ENCODE measurements around the gene KLHL11.

Gene KLHL11

GRCh38 chr17:41907185-41907556 lies 41.9 kb upstream of the KLHL11 start:
- Histone ChIP-seq H3K27me3 (ENCODE audit: control insufficient read depth, insufficient read depth, low read length) (no peaks in the 10 kb centered on the region), H3K9ac (no peak overlapping the region), H3K4me1 (no peaks in the 10 kb centered on the region), H3K36me3 (ENCODE audit: control insufficient read depth, insufficient read depth, low read length) (no peaks in the 10 kb centered on the region), H3K4me3 (ENCODE audit: low read depth, low read length) (no peak overlapping the region), H3K79me2 (no peaks in the 10 kb centered on the region), H2AFZ (no peak overlapping the region), H3K9me3 (ENCODE audit: control insufficient read depth, low read length) (no peaks in the 10 kb centered on the region), H3K4me2 (ENCODE audit: low read length) (no peak overlapping the region), H3K27ac (no peak overlapping the region)
- TF ChIP-seq CTCF (IDR thresholded peaks at IDR 0.05): no peak

DNA sequence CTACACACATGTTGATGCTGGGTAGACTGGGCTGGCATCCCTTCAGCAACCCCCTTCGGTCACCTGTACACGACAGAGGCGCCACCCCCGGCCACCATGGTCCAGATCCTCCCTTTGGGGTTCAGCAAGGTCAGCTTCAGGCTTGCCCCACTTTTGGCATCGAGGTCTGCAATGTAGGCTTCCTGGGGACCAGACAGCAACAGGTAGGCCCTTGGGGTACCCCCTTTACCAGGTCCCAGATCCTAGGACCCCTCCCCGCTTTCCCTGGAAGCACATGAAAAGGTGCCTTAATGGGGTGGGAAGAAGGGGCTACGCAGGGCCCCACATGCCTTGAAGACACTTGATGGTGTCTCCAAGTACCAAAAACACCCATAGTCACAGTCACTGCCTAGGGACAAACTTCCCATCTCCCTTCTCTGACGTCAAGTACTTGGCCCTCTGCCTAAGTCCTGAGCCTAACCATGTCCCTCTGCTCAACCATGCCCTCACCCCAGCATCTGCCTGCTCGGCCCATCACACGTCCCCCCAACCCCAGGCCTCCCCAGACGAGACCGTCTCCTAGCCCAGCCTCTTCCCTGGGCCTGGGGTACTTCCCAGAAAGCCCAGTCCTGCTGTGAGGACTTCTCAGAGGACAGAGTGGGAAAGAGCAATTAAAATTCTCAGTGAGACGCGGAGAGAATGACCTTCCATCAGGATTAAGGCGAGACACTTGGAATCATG lies 41.4 kb upstream of the KLHL11 start:
- Histone ChIP-seq H3K4me2 (ENCODE audit: low read length) (no peak overlapping the region), H3K27me3 (ENCODE audit: control insufficient read depth, insufficient read depth, low read length) (no peaks in the 10 kb centered on the region), H2AFZ (no peak overlapping the region), H3K27ac (no peak overlapping the region), H3K36me3 (ENCODE audit: control insufficient read depth, insufficient read depth, low read length) (no peaks in the 10 kb centered on the region), H3K9ac (no peak overlapping the region), H3K79me2 (no peaks in the 10 kb centered on the region), H3K9me3 (ENCODE audit: control insufficient read depth, low read length) (no peaks in the 10 kb centered on the region), H3K4me3 (ENCODE audit: low read depth, low read length) (no peak overlapping the region), H3K4me1 (no peaks in the 10 kb centered on the region)
- no peak for TF ChIP-seq CTCF (IDR thresholded peaks at IDR 0.05)

DNA sequence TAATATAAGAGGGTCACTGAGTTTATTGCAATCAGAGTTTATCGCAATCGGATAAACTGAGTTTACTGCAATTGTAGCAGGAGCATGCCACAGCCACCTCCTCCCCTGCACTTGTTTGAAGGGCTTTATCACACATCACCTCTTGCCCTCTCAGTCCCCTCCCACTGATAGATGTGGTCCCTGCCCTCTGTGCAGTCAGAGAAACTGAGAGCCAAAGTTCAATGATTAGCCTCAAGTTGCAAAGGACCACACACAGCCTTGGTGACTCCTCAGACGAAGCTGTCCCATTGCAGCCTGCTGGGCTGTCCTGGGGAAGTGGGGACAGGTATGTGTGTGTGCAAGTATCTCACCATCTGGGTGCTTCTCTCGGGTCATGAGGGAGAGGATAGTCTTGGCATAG lies 39.9 kb upstream of the KLHL11 start:
- TF ChIP-seq CTCF (IDR thresholded peaks at IDR 0.05): no peak
- Histone ChIP-seq H3K9me3 (ENCODE audit: control insufficient read depth, low read length) (no peaks in the 10 kb centered on the region), H3K4me1 (no peaks in the 10 kb centered on the region), H3K27me3 (ENCODE audit: control insufficient read depth, insufficient read depth, low read length) (no peaks in the 10 kb centered on the region), H3K36me3 (ENCODE audit: control insufficient read depth, insufficient read depth, low read length) (no peaks in the 10 kb centered on the region), H3K9ac (no peak overlapping the region), H3K4me2 (ENCODE audit: low read length) (no peak overlapping the region), H3K79me2 (no peaks in the 10 kb centered on the region), H3K4me3 (ENCODE audit: low read depth, low read length) (no peak overlapping the region), H2AFZ (no peak overlapping the region), H3K27ac (no peak overlapping the region)

DNA sequence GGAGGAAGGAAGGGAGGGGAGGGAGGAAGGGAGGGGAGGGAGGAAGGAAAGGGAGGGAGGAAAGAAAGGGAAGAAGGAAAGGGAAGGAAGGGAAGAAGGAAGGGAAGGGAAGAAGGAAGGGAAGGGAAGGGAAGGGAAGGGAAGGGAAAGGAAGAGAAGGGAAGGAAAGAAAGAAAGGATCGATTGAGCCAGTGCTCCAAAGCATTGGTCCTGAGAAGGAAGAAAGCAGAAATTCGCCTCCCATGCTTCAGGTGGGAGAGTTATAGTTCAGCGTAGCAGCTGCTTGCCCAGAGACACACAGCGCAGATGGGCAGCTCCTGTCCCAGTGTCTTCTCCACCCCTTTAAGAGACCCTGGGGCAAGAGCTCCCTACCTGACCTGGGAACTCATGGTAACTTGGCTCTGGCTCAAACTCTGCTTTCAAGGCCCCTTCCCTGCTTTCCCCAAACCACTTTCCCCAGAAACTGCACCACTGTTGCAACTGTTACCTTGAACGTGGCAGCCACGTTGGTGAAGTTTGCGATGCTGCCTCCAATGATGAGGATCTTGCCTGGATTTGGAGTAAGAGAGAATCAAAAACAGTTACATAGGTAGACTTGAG lies 39.1 kb upstream of the KLHL11 start:
- H3K4me2 ChIP-seq (ENCODE audit: low read length): no peak overlapping the region
- no peaks in the 10 kb centered on the region for H3K4me1 ChIP-seq
- TF ChIP-seq CTCF (IDR thresholded peaks at IDR 0.05): no peak
- no peak overlapping the region for H3K4me3 ChIP-seq (ENCODE audit: low read depth, low read length)
- H3K27ac ChIP-seq: no peak overlapping the region
- H3K9ac ChIP-seq: no peak overlapping the region
- no peaks in the 10 kb centered on the region for H3K36me3 ChIP-seq (ENCODE audit: control insufficient read depth, insufficient read depth, low read length)
- H3K9me3 ChIP-seq (ENCODE audit: control insufficient read depth, low read length): no peaks in the 10 kb centered on the region
- no peak overlapping the region for H2AFZ ChIP-seq
- no peaks in the 10 kb centered on the region for H3K79me2 ChIP-seq
- no peaks in the 10 kb centered on the region for H3K27me3 ChIP-seq (ENCODE audit: control insufficient read depth, insufficient read depth, low read length)

- Histone ChIP-seq H3K36me3 (ENCODE audit: control insufficient read depth, insufficient read depth, low read length) (no peaks in the 10 kb centered on the region), H3K9ac (no peak overlapping the region)
These were observed 36.4 kb upstream of the KLHL11 start for GRCh38 chr17:41901646-41902045.

More at GRCh38 chr17:41901646-41902045, 36.4 kb upstream of the KLHL11 start:
- no peaks in the 10 kb centered on the region for H3K4me1 ChIP-seq
- no peaks in the 10 kb centered on the region for H3K27me3 ChIP-seq (ENCODE audit: control insufficient read depth, insufficient read depth, low read length)
- no peak for TF ChIP-seq CTCF (IDR thresholded peaks at IDR 0.05)
- H3K27ac ChIP-seq: no peak overlapping the region
- no peak overlapping the region for H2AFZ ChIP-seq
- no peaks in the 10 kb centered on the region for H3K9me3 ChIP-seq (ENCODE audit: control insufficient read depth, low read length)
- H3K79me2 ChIP-seq: no peaks in the 10 kb centered on the region
- no peak overlapping the region for H3K4me2 ChIP-seq (ENCODE audit: low read length)
- no peak overlapping the region for H3K4me3 ChIP-seq (ENCODE audit: low read depth, low read length)

All from parathyroid adenoma (tissue), 2 donors.